Fibroblast of skin of left quadriceps (primary cell): ENCODE measurements around the gene CORO2B.

Experiments
- DNase-seq, 2 experiments: peaks; one replicate each; pipeline ENCODE4 v3.0.0-alpha.2; 2013; ENCODE audit warnings: low read depth in 2 of 2

Gene CORO2B

GRCh38 chr15:68572309-68572708 is 6.5 kb upstream of the CORO2B start:
- no peak for DNase-seq

- DNase-seq, result no peak
These were observed 5.9 kb upstream of the CORO2B start for GRCh38 chr15:68572921-68573320.

GRCh38 chr15:68574046-68574445 is 4.7 kb upstream of the CORO2B start:
- no peak for DNase-seq

GRCh38 chr15:68574629-68575028 is 4.2 kb upstream of the CORO2B start:
- no peak for DNase-seq

GRCh38 chr15:68576235-68576892 is 2.4 kb upstream of the CORO2B start:
- no peak for DNase-seq

GRCh38 chr15:68578175-68578979 is 416 bp upstream of the CORO2B start:
- DNase-seq, result no peak

- no peak for DNase-seq
These were observed 1.5 kb downstream of the CORO2B start for GRCh38 chr15:68580026-68580882.

- DNase-seq, result no peak
These were observed 2.0 kb downstream of the CORO2B start for GRCh38 chr15:68580883-68581155.

GRCh38 chr15:68581725-68582124 is 2.9 kb downstream of the CORO2B start:
- no peak for DNase-seq

- no peak for DNase-seq
These were observed 3.4 kb downstream of the CORO2B start for GRCh38 chr15:68582236-68582635.

GRCh38 chr15:68582864-68583263 is 4.1 kb downstream of the CORO2B start:
- DNase-seq, result no peak

GRCh38 chr15:68583321-68583720 is 4.5 kb downstream of the CORO2B start:
- no peak for DNase-seq

- DNase-seq, result no peak
These were observed 5.4 kb downstream of the CORO2B start for GRCh38 chr15:68583936-68584755.

GRCh38 chr15:68584756-68585573 is 6.2 kb downstream of the CORO2B start:
- DNase-seq, result no peak

- DNase-seq, result no peak
These were observed 6.9 kb downstream of the CORO2B start for GRCh38 chr15:68585574-68586273.

GRCh38 chr15:68586274-68586961 is 7.6 kb downstream of the CORO2B start:
- DNase-seq, result peak; percentile 44 to 49

- no peak for DNase-seq
These were observed 9.1 kb downstream of the CORO2B start for GRCh38 chr15:68587769-68588385.

GRCh38 chr15:68589053-68589452 is 10.3 kb downstream of the CORO2B start:
- DNase-seq, result no peak
